Endometrial microvascular endothelial cells (primary cell): ENCODE measurements around the gene APP. TPM values are rescaled to one million over a fixed set of nuclear protein-coding genes. Genes with fewer than 3 reads are reported as not detected.

Experiments used
- in situ Hi-C: cut with HindIII; loops from 2 replicates; pipeline ENCODE4 v1.10.0; 2017; ENCODE audit warnings: low sequenced_read_pairs, low pct_unique_long_range_greater_than_20kb; ENCODE audit errors: inconsistent ontology term
- total RNA-seq: library from RNA; depleted of rRNA; stranded (reverse); fragments of >200 nt; gene quantifications from one replicate; pipeline ENCODE4 v1.2.3, GENCODE V29; 2015; ENCODE audit errors: inconsistent ontology term

Gene APP
- total RNA-seq: 810 TPM

- in situ Hi-C loops: loop anchor here (25.0 kb wide), 3 partner anchors 108 to 367 kb away; no protein-coding TSS in a partner anchor
Observed at GRCh38 chr21:26170471-26171257, at the start of gene APP. TSS of gene APP (minus strand) at chr21:26170770. CDS start at chr21:26170620, 150 bp downstream.

- in situ Hi-C loops: no loop called here
Observed at GRCh38 chr21:26212220-26212619, 41.6 kb upstream of the APP start.

GRCh38 chr21:26210614-26211013, 40.0 kb upstream of the APP start:
- in situ Hi-C loops: no loop called here

- in situ Hi-C loops: no loop called here
Observed at GRCh38 chr21:26207021-26207420, 36.5 kb upstream of the APP start.

GRCh38 chr21:26199456-26199855, 28.9 kb upstream of the APP start:
- in situ Hi-C loops: no loop called here

GRCh38 chr21:26195708-26196107, 25.1 kb upstream of the APP start:
- in situ Hi-C loops: no loop called here

- in situ Hi-C loops: no loop called here
Observed at GRCh38 chr21:26194811-26195251, 24.3 kb upstream of the APP start.

- in situ Hi-C loops: no loop called here
Observed at GRCh38 chr21:26194326-26194725, 23.8 kb upstream of the APP start.

GRCh38 chr21:26191609-26192008, 21.0 kb upstream of the APP start:
- in situ Hi-C loops: no loop called here

GRCh38 chr21:26188422-26188821, 17.9 kb upstream of the APP start:
- in situ Hi-C loops: no loop called here

- in situ Hi-C loops: no loop called here
Observed at GRCh38 chr21:26185446-26185845, 14.9 kb upstream of the APP start.

- in situ Hi-C loops: no loop called here
Observed at GRCh38 chr21:26185021-26185420, 14.5 kb upstream of the APP start.

GRCh38 chr21:26179501-26179900, 8.9 kb upstream of the APP start:
- in situ Hi-C loops: no loop called here

- in situ Hi-C loops: no loop called here
Observed at GRCh38 chr21:26177746-26178426, 7.3 kb upstream of the APP start.

GRCh38 chr21:26177187-26177586, 6.6 kb upstream of the APP start:
- in situ Hi-C loops: no loop called here

- in situ Hi-C loops: loop anchor here (25.0 kb wide), 3 partner anchors 109 to 366 kb away; no protein-coding TSS in a partner anchor
Observed at GRCh38 chr21:26171258-26172100, 909 bp upstream of the APP start.

- in situ Hi-C loops: loop anchor here (25.0 kb wide), 3 partner anchors 108 to 367 kb away; no protein-coding TSS in a partner anchor
Observed at GRCh38 chr21:26169611-26170470, 729 bp downstream of the APP start.

- in situ Hi-C loops: loop anchor here (25.0 kb wide), 3 partner anchors 107 to 368 kb away; no protein-coding TSS in a partner anchor
Observed at GRCh38 chr21:26169061-26169610, 1.4 kb downstream of the APP start.
